MM.1S (cell line): ENCODE measurements around the gene ANKRD13B.

ENCODE experiments used
- DNase-seq: peaks from one replicate; pipeline ENCODE4 v3.0.0-alpha.2; 2015
- H2AFZ ChIP-seq: fragments of 300-600 bp; sonication (generic); 2 replicates; pipeline ENCODE4 v1.6.0; 2016; ENCODE audit warnings: antibody characterized with exemption, low read length
- H3F3A ChIP-seq: fragments of 300-600 bp; sonication (generic); 2 replicates; pipeline ENCODE4 v1.6.1; 2016; ENCODE audit warnings: mild to moderate bottlenecking, antibody characterized with exemption, low read length, moderate library complexity, mixed read lengths; ENCODE audit not compliant: insufficient read depth
- H3K27ac ChIP-seq: fragments of 300-600 bp; sonication (generic); 2 replicates; pipeline ENCODE4 v1.5.1; 2016; ENCODE audit warnings: mild to moderate bottlenecking, low read length
- H3K27me3 ChIP-seq: fragments of 300-600 bp; sonication (generic); replicated peaks from 2 replicates; pipeline ENCODE4 v1.6.0; 2016; ENCODE audit warnings: low read length; ENCODE audit not compliant: insufficient read depth
- H3K36me3 ChIP-seq: fragments of 300-600 bp; sonication (generic); replicated peaks from 2 replicates; pipeline ENCODE4 v1.6.1; 2016; ENCODE audit warnings: mild to moderate bottlenecking, low read length, mixed read lengths; ENCODE audit not compliant: insufficient read depth
- H3K4me1 ChIP-seq: fragments of 300-600 bp; sonication (generic); 2 replicates; pipeline ENCODE4 v1.6.1; 2016; ENCODE audit warnings: low read length, mixed read lengths
- H3K4me2 ChIP-seq: fragments of 300-600 bp; sonication (generic); 2 replicates; pipeline ENCODE4 v1.6.0; 2016; ENCODE audit warnings: low read depth, low read length
- H3K4me3 ChIP-seq: fragments of 300-600 bp; sonication (generic); 2 replicates; pipeline ENCODE4 v1.5.1; 2016; ENCODE audit warnings: low read length, mixed read lengths
- H3K79me2 ChIP-seq: fragments of 300-600 bp; sonication (generic); 2 replicates; pipeline ENCODE4 v1.6.1; 2016; ENCODE audit warnings: mixed run types, low read length, mixed read lengths
- H3K9ac ChIP-seq: fragments of 300-600 bp; sonication (generic); 2 replicates; pipeline ENCODE4 v1.6.1; 2016; ENCODE audit warnings: low read length, mixed read lengths
- H3K9me2 ChIP-seq: fragments of 300-600 bp; sonication (generic); replicated peaks from 2 replicates; pipeline ENCODE4 v1.6.1; 2016; ENCODE audit warnings: mild to moderate bottlenecking, low read length, mixed read lengths; ENCODE audit not compliant: insufficient read depth
- H3K9me3 ChIP-seq: fragments of 300-600 bp; sonication (generic); replicated peaks from 2 replicates; pipeline ENCODE4 v1.6.1; 2016; ENCODE audit warnings: mild to moderate bottlenecking, low read length, mixed read lengths; ENCODE audit not compliant: insufficient read depth
- H4K20me1 ChIP-seq: fragments of 300-600 bp; sonication (generic); 2 replicates; pipeline ENCODE4 v1.6.1; 2016; ENCODE audit warnings: mild to moderate bottlenecking, low read length, moderate library complexity, mixed read lengths; ENCODE audit not compliant: insufficient read depth
- EZH2 ChIP-seq: fragments of 300-600 bp; sonication (generic); optimal IDR thresholded peaks from 2 replicates; pipeline ENCODE3; 2017; ENCODE audit warnings: low read depth, mild to moderate bottlenecking, antibody characterized with exemption, low read length, mixed read lengths
- EZH2phosphoT487 ChIP-seq: fragments of 300-600 bp; sonication (generic); IDR thresholded peaks from 2 replicates; pipeline ENCODE4 v1.6.1; 2018; ENCODE audit warnings: antibody characterized with exemption, low read length
- TF ChIP-seq, protein P1 (sequence below): fragments of 300-600 bp; sonication (generic); IDR thresholded peaks from 2 replicates; pipeline ENCODE4 v1.5.1; 2016; ENCODE audit warnings: antibody characterized with exemption, low read length, mixed read lengths

Gene ANKRD13B

GRCh38 chr17:29573871-29574731, 18.8 kb upstream of the ANKRD13B start:
- Histone ChIP-seq H3K9me2 (no peaks in the 10 kb centered on the region), H3K36me3 (no peaks in the 10 kb centered on the region), H3K9ac (no peak overlapping the region), H3K79me2 (no peaks in the 10 kb centered on the region), H3K27me3 (no peaks in the 10 kb centered on the region), H3K27ac (no peak overlapping the region), H4K20me1 (no peaks in the 10 kb centered on the region), H2AFZ (no peak overlapping the region), H3K4me3 (no peak overlapping the region), H3F3A (0 out of 2 replicates have a peak, but pooled peaks cover 5% of the 10 kb centered on the region), H3K4me1 (no peaks in the 10 kb centered on the region), H3K9me3 (no peaks in the 10 kb centered on the region), H3K4me2 (no peak overlapping the region)
- no peak for DNase-seq
- TF ChIP-seq, protein P1, sequence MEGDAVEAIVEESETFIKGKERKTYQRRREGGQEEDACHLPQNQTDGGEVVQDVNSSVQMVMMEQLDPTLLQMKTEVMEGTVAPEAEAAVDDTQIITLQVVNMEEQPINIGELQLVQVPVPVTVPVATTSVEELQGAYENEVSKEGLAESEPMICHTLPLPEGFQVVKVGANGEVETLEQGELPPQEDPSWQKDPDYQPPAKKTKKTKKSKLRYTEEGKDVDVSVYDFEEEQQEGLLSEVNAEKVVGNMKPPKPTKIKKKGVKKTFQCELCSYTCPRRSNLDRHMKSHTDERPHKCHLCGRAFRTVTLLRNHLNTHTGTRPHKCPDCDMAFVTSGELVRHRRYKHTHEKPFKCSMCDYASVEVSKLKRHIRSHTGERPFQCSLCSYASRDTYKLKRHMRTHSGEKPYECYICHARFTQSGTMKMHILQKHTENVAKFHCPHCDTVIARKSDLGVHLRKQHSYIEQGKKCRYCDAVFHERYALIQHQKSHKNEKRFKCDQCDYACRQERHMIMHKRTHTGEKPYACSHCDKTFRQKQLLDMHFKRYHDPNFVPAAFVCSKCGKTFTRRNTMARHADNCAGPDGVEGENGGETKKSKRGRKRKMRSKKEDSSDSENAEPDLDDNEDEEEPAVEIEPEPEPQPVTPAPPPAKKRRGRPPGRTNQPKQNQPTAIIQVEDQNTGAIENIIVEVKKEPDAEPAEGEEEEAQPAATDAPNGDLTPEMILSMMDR: no peak
- TF ChIP-seq EZH2: no peak
- TF ChIP-seq EZH2phosphoT487: no peak

DNA sequence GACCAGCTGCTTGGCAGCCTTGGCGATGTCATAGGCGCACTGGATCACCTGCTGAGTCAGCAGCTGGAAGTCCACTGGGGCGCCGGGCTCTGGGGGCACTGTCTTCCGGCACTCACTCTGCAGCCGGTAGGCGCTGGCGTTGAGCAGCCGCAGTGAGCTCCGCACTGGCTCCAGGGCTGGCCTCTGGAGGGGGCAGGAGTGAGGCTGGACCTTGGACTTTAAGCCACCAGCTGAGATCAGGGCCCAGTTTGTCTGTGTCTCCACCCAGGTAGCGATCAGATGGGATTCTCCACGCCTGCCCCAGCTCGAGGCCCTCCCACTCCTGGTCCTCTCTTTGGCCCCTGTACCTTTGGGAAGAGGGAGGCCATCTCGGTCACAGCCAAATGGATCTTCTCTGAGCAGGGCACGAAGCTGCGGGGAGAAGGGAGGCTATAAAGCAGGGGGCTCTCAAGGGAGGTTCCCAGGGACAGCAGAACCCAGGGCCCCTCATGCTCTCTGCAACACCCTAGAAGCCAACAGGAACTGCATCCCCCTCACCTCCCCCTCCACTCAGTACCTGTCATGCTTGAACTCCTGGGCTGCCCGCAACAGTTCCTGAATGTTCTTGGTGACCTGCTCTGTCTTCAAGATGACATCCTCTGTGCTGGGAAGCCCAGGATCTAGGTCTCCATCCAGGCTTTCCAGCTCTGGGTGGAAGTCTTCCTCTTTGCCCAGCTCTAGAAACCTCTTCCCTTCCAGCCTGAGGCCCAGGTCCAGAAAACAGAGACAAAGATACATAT, 18.0 kb upstream of the ANKRD13B start:
- no peak overlapping the region for H3K9ac ChIP-seq
- no peak overlapping the region for H3K27ac ChIP-seq
- no peak overlapping the region for H3K4me3 ChIP-seq
- H3K9me3 ChIP-seq: no peaks in the 10 kb centered on the region
- H3K79me2 ChIP-seq: no peaks in the 10 kb centered on the region
- H3K9me2 ChIP-seq: no peaks in the 10 kb centered on the region
- no peaks in the 10 kb centered on the region for H3K4me1 ChIP-seq
- H2AFZ ChIP-seq: no peak overlapping the region
- no peaks in the 10 kb centered on the region for H3K36me3 ChIP-seq
- no peaks in the 10 kb centered on the region for H4K20me1 ChIP-seq
- no peaks in the 10 kb centered on the region for H3F3A ChIP-seq
- no peaks in the 10 kb centered on the region for H3K27me3 ChIP-seq
- no peak for TF ChIP-seq EZH2phosphoT487
- TF ChIP-seq, protein P1: no peak
- no peak for TF ChIP-seq EZH2
- DNase-seq: no peak
- H3K4me2 ChIP-seq: no peak overlapping the region

DNA sequence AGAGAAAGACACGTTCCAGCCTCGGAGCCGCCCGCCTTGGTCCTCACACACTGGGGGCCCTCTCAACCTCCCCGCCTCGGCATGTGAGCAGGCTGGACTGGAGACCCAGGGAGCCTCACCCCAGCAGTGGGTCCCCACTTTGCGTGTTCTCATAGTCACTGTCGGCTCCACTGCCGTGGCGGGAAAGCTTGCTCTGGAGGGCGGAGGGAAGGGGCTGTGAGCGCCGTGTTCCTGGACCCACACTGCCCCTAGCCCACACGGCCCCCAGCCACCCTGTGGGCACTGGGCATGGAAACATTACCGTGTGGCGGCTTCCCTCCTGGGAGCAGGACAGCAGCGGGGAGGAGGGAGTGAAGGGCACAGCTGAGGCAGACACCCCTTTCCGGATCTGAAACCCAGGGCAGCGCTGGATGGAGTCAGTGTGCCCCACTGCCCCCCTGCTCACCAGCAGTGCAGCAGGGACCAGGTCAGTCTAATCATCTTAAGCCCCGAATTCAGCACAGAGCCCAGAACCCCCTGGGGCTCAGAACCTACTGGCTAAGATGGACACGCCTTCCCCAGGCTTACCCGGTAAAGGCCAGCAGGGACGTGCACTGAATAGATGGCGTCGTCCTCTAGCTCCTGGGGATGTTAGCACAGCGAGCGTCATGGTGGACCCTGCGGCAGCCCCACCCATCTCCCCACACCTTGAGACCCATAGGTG, 17.3 kb upstream of the ANKRD13B start:
- Histone ChIP-seq H3K4me3 (no peak overlapping the region), H3F3A (no peaks in the 10 kb centered on the region), H4K20me1 (no peaks in the 10 kb centered on the region), H3K9me2 (no peaks in the 10 kb centered on the region), H3K4me1 (peaks cover 3% of the 10 kb centered on the region; the same call in 1 of the 2 replicates), H3K79me2 (no peaks in the 10 kb centered on the region), H3K4me2 (no peak overlapping the region), H3K36me3 (no peaks in the 10 kb centered on the region), H3K27me3 (no peaks in the 10 kb centered on the region), H3K9me3 (no peaks in the 10 kb centered on the region), H3K9ac (no peak overlapping the region), H2AFZ (no peak overlapping the region), H3K27ac (no peak overlapping the region)
- TF ChIP-seq EZH2: no peak
- TF ChIP-seq, protein P1: no peak
- TF ChIP-seq EZH2phosphoT487: no peak
- DNase-seq: no peak
